IgD-negative memory B cell (primary cell): ENCODE results near the gene MAN1A1. TPM values are rescaled to one million over a fixed set of nuclear protein-coding genes. Genes with fewer than 3 reads are reported as not detected.

Source experiments
- H3K27ac Mint-ChIP-seq, 3 donors: one replicate each; pipeline ENCODE4 v1.8.0; 2020 to 2022; ENCODE audit warnings: mild to moderate bottlenecking in 3 of 3, mixed read lengths in 3 of 3, moderate library complexity in 1 of 3
- H3K27me3 Mint-ChIP-seq: one replicate; pipeline ENCODE4 v1.8.0; 2021; ENCODE audit warnings: mixed read lengths
- H3K36me3 Mint-ChIP-seq: one replicate; pipeline ENCODE4 v1.8.0; 2020; ENCODE audit warnings: mild to moderate bottlenecking, mixed read lengths
- H3K4me1 Mint-ChIP-seq, 3 donors: one replicate each; pipeline ENCODE4 v1.8.0; 2020 to 2022; ENCODE audit warnings: mixed read lengths in 3 of 3, mild to moderate bottlenecking in 1 of 3
- H3K4me3 Mint-ChIP-seq, 4 donors: one replicate each; pipeline ENCODE4 v1.8.0; 2020 to 2022; ENCODE audit warnings: mild to moderate bottlenecking in 4 of 4, mixed read lengths in 4 of 4, moderate library complexity in 3 of 4
- H3K9me3 Mint-ChIP-seq, 3 donors: one replicate each; pipeline ENCODE4 v1.8.0; 2020 to 2021; ENCODE audit warnings: mixed read lengths in 3 of 3, mild to moderate bottlenecking in 1 of 3
- polyA plus RNA-seq: library from polyadenylated mRNA; unstranded; fragments of 300-500 nt; fragmentation: Illumina TruSeq; gene quantifications from one replicate; pipeline ENCODE4 v1.2.3, GENCODE V29; 2021

The MAN1A1 gene
- polyA plus RNA-seq, 1 donor from 2014 or later = 16.9 TPM

DNA sequence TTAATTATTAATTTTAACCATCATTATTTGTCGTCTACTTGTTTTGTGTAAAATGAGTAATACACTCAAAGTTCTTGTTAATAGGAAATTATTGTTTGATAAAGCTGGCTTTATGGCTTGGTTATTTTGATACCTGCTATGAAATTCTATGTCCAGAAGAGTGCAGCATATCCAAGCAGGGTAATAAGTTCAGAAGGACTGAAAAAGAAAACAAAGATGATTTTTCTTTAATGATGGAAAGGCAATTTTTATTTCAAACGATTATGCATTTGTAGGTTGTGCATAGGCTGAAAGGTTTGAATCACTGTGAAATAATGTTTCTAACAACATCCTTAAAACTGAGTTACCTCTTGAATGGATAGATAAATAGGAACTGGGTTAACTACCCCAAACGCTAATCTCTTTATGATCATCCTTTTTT lies 1.4 kb upstream of the MAN1A1 start:
- Mint-ChIP-seq H3K9me3 (no peaks in the 10 kb centered on the region), H3K27me3 (no peaks in the 10 kb centered on the region), H3K4me3 (peak overlapping the region; percentile 88 to 98 (median 94)), H3K4me1 (peaks cover 15 to 39% (median 39%) of the 10 kb centered on the region in 3 donors), H3K27ac (peak overlapping the region in 2 of 3 donors; percentile 63 to 92), H3K36me3 (no peaks in the 10 kb centered on the region)

DNA sequence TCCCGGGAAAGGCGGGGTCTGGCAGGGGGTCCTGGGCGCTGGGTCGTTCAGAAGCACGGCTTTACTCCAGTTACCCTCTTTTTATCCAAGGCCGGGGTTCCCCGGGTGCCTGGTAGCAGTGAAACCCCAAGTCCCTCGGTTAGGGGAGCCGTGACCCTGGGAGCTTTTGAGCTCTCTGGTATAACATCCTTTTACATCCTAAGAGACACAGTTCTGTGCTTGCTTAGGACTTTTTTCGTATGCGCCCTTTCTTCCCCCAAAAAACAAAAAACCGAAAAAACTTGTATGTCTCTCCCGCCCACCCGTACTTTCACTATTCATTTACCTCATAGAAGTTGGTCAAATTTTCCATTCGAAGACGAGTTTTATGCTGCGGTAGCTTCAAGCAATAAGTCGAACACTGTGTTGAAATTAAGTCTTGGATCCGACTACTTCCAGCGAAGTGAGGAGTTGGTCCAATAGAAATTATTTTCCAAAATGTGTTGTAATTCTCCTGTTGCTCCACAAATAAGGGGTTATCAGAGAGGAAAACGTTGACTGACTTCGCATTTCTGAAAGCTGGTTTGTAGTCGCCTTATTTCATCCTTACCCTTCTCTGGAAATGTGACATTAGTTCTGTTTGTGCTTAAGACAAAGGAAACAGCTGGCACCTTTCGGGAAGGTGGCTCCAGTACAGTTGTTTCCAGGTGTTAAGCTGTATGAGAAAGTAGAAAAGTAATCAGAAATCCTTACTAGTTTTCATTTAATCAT lies 816 bp upstream of the MAN1A1 start:
- peak overlapping the region; percentile 88 to 98 (median 94) for H3K4me3 Mint-ChIP-seq
- no peaks in the 10 kb centered on the region for H3K27me3 Mint-ChIP-seq
- H3K27ac Mint-ChIP-seq = peak overlapping the region; percentile 63 to 92 (median 80)
- peaks cover 17 to 43% (median 41%) of the 10 kb centered on the region in 3 donors for H3K4me1 Mint-ChIP-seq
- no peaks in the 10 kb centered on the region for H3K9me3 Mint-ChIP-seq
- H3K36me3 Mint-ChIP-seq = no peaks in the 10 kb centered on the region

DNA sequence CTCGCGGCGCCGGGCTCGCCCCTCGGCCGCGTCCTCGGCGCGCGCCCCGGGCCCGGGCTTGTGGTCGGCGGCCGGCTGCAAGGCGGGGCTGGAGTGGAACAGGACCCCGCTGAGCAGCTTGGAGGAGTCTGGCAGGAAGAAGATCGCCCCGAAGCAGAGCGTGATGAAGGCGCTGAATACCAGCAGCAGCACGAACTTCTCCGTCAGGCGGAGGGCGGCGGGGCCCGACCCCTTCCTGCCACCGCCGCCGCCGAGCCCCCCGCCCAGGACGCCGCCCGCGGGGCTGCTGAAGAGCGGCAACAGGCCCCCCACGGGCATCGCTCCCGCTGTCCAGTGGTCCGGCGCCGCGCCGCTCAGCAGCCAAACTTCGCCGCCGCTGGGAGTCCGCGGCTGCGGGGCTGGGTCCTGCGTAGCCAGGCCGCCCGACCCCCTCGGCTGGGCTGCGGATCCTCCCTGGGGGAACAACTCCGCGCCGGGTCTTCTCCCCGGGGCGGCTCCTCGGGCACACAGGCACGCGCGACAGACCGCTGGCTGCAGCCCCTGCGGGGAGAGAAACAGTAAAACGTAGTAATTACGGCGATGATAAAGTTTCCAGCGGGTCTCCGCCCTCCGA lies 707 bp downstream of the MAN1A1 start:
- H3K36me3 Mint-ChIP-seq = no peaks in the 10 kb centered on the region
- H3K4me1 Mint-ChIP-seq = peaks cover 18 to 40% (median 34%) of the 10 kb centered on the region in 3 donors
- H3K27me3 Mint-ChIP-seq = no peaks in the 10 kb centered on the region
- no peaks in the 10 kb centered on the region for H3K9me3 Mint-ChIP-seq
- peak overlapping the region; percentile 83 to 92 (median 85) for H3K27ac Mint-ChIP-seq
- peak overlapping the region; percentile 88 to 98 (median 94) for H3K4me3 Mint-ChIP-seq

DNA sequence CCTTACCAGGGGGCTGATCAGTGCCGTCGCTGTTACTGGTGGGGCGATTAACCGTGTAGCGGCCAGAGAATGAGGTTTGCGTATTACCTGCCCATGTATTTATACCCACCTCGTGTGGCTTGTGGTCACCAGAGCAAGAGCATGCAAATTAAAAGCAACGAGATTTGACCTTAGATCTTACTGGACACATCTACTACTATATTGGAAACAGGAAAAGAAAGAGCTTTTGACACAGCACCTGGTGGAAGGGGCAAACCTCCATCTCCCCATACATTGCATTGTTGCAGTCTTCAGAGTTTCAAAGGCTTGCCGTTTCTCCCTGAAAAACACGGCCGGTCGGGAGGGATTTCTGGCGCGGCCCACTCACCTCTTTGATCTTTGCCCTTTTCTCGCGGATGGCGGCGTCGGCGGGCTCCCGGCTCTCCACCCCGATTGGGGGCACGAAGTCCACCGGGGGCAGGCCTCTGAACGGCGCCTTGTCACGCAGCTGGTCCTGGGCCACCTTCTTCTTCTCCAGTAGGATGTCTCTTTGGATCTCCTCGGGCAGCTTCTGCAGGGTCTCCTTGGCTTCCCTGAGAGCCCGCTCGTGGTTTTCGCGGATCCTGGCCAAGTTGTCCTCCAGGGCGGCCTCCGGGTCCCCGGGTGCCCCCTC lies 1.3 kb downstream of the MAN1A1 start:
- Mint-ChIP-seq H3K9me3 (no peaks in the 10 kb centered on the region), H3K36me3 (no peaks in the 10 kb centered on the region), H3K4me3 (peak overlapping the region; percentile 87 to 98 (median 92)), H3K4me1 (peaks cover 20 to 40% (median 34%) of the 10 kb centered on the region in 3 donors), H3K27me3 (no peaks in the 10 kb centered on the region), H3K27ac (peak overlapping the region; percentile 75 to 92 (median 84))

DNA sequence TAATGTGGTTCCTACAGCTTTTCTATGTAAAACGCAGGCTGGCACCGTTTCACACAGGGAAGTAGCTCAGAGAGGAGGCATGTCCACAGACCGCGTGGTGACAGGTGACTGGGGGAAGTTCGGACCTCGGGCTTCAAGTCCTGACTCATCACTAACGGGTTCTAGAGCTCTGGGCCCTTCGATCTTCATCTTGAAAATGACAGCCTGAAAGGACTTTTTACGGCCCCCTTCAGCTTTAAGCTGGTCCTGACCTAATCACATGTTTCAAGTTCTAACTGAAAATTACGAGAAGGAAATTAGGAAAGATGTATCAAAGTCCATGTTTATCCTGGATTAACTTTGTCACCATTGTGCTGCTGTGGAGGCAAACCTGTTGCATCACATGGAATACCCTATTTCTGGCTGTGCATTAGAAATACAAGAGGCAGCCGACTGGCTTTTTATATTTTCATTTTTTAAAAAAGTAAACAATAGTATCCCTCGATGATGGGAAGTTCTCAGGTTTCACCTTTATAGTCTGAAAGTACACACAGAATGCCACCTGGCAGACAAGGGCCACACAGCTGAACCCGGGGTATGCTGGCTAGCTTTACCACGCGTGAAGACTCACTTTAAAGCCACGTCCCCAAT lies 2.0 kb downstream of the MAN1A1 start:
- H3K27me3 Mint-ChIP-seq = no peaks in the 10 kb centered on the region
- no peaks in the 10 kb centered on the region for H3K9me3 Mint-ChIP-seq
- peak overlapping the region; percentile 87 to 98 (median 92) for H3K4me3 Mint-ChIP-seq
- peaks cover 20 to 43% (median 33%) of the 10 kb centered on the region in 3 donors for H3K4me1 Mint-ChIP-seq
- H3K27ac Mint-ChIP-seq = peak overlapping the region in 2 of 3 donors; percentile 75 to 92
- H3K36me3 Mint-ChIP-seq = no peaks in the 10 kb centered on the region

DNA sequence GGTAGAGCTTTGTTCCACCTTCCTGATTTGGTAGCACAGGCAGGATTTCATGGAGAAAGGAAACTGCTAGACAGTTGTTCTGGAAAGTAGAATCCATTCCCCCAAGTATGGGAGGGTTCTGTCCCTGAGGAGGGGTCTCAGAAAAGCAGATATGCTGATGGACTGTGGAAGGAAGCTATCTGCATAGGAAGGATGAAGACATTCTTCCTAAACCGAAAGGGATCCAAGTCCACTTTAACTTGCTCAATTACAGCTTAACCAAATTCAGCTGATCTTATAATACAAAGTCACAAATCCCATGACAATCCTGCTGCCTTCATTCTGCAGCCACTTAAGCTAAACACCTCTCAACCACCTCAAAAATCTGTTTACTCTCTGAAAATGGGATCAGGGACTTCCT lies 2.6 kb downstream of the MAN1A1 start:
- Mint-ChIP-seq H3K27ac (peak overlapping the region in 2 of 3 donors; percentile 12 to 32), H3K9me3 (no peaks in the 10 kb centered on the region), H3K27me3 (no peaks in the 10 kb centered on the region), H3K36me3 (no peaks in the 10 kb centered on the region), H3K4me1 (peaks cover 20 to 43% (median 33%) of the 10 kb centered on the region in 3 donors), H3K4me3 (peak overlapping the region; percentile 87 to 98 (median 92))

DNA sequence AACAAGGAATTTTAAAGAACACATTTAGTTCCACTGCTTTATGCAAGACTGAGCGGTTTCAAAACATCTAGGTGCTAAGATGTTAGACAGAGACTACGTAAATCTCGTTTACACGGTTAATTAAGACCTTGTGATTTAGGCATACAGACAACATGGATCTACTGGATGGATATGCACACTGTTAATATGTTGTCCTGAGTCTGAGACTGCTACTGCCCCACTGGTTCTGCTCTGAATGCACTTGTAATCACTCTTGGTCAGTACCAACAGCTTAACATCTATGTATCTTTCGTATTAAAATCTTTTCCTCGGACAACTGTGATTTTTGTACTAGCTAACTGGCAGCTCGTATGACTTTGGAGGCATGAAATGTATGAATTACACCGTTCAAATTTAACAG lies 3.1 kb downstream of the MAN1A1 start:
- H3K4me1 Mint-ChIP-seq = peaks cover 20 to 39% (median 33%) of the 10 kb centered on the region in 3 donors

DNA sequence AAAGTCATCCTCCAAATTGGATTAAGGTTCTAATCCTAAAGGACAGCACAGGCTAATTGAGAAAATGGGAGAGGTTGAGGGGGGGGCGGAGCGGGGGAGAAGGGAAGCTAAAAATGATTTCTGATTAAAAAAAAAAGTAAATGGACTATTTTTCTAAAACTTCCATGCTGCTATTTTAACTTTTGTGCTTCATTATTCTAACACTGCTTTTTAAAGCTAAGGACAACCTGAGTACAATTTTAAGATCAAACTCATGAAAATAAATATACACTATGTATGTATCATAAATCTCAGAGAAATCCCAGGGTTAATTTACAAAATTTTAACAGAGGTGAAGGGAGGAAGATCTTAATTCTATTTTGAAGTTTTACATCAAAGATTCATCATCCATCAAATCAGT lies 4.4 kb downstream of the MAN1A1 start:
- H3K4me3 Mint-ChIP-seq = peak overlapping the region in 3 of 4 donors; percentile 70 to 98 (median 87)
- peak overlapping the region in 1 of 3 donors; percentile 73 for H3K27ac Mint-ChIP-seq
- no peaks in the 10 kb centered on the region for H3K36me3 Mint-ChIP-seq
- H3K9me3 Mint-ChIP-seq = no peaks in the 10 kb centered on the region
- peaks cover 22 to 49% (median 37%) of the 10 kb centered on the region in 3 donors for H3K4me1 Mint-ChIP-seq
- no peaks in the 10 kb centered on the region for H3K27me3 Mint-ChIP-seq

More for the DNA sequence above, 3.1 kb downstream of the MAN1A1 start:
- H3K36me3 Mint-ChIP-seq = no peaks in the 10 kb centered on the region
- H3K4me3 Mint-ChIP-seq = peak overlapping the region; percentile 87 to 98 (median 92)
- no peaks in the 10 kb centered on the region for H3K27me3 Mint-ChIP-seq
- peak overlapping the region in 2 of 3 donors; percentile 12 to 32 for H3K27ac Mint-ChIP-seq
- no peaks in the 10 kb centered on the region for H3K9me3 Mint-ChIP-seq

DNA sequence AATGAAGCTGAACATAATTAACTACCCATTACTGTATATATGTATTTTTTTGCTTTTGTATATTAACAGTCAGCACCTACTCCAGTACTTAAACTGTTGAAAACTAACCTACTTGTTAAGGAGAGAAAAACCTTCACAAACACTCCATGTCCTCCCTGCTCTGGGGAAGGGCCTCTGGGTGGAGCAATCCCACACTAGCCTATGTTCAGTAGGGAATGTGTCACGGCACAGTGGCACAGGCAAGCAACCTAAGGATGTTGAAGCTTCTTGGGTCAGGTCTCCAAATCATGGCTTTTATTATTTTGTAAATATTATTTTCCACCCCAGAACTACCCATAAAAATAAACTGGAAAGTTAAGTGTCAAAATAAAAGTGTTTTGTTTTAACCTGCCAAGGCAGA lies 5.3 kb downstream of the MAN1A1 start:
- no peaks in the 10 kb centered on the region for H3K36me3 Mint-ChIP-seq
- no peaks in the 10 kb centered on the region for H3K9me3 Mint-ChIP-seq
- H3K4me3 Mint-ChIP-seq = peak overlapping the region in 1 of 4 donors; percentile 9

DNA sequence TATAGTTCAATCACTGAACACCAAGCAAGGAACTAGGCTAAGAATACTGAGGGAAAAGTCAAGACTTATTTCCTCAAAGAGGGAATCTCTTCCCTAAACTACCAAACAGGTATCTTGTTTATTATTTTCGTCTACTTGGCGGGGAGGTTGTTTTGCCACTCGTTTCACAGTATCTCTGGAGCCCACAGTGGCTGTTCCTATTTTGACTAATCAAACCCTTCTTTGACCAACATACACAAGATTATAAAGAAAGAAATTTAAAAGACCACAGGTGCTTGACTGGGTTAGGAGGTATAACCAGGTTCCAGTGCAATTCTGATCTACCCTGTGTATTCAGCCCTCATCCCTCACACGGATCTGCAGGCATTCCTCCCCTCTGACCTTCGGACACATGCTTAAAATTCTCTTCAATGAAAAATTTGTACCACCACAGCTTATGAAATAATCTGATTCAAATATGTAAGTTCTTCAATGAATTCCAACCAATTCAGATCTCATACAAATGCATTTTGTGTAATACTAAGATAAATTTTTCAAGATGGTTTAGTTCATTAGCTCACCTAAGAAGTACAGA lies 5.9 kb downstream of the MAN1A1 start:
- Mint-ChIP-seq H3K36me3 (peaks cover 1% of the 10 kb centered on the region), H3K4me1 (peaks cover 26 to 53% (median 47%) of the 10 kb centered on the region in 3 donors), H3K4me3 (peak overlapping the region in 1 of 4 donors; percentile 5), H3K27me3 (no peaks in the 10 kb centered on the region), H3K27ac (peak overlapping the region in 2 of 3 donors; percentile 1 to 18), H3K9me3 (no peaks in the 10 kb centered on the region)

More for the DNA sequence above, 5.3 kb downstream of the MAN1A1 start:
- Mint-ChIP-seq H3K27me3 (no peaks in the 10 kb centered on the region), H3K4me1 (peaks cover 26 to 51% (median 42%) of the 10 kb centered on the region in 3 donors), H3K27ac (no peak overlapping the region)

DNA sequence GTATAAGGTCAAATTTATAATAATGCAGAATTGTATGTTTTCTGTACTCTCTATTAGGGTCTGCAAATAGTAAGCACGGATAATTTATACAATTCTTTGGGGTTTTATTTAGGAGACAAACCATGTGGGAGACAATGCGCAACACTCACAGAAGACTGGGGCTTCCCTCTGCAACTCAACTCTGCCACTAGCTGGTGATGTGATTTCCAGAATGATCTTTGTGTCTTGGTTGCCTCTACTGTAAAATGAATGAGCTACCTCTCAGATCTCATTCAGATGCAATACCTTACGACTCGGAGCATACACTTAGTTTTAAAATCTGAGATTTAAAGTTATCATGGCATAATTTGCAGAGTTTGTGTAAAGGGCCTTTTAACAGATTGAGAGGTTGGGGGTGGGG lies 6.4 kb downstream of the MAN1A1 start:
- Mint-ChIP-seq H3K9me3 (no peaks in the 10 kb centered on the region), H3K4me1 (peaks cover 26 to 53% (median 47%) of the 10 kb centered on the region in 3 donors), H3K27ac (peak overlapping the region in 1 of 3 donors; percentile 1), H3K36me3 (peaks cover 1% of the 10 kb centered on the region), H3K27me3 (no peaks in the 10 kb centered on the region), H3K4me3 (no peak overlapping the region)

DNA sequence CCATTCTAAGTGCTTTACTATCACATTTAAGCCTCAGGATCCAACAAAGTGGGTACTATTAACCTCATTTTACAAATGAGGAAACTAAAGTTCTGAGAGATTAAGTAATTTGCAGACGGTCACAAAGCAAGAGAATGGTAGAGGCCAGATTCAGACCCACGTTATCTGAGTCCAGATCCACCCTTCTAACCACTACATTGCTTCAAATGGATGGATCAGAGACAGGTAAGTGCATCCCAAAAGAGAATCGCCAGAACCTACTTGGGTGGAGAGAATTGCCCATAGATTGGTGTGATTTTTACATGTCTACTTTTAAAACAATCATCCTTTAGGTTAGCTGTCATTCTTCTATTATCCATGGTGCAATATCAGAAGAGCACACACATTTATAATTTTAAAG lies 7.1 kb downstream of the MAN1A1 start:
- Mint-ChIP-seq H3K4me3 (peak overlapping the region in 1 of 4 donors; percentile 43), H3K27me3 (no peaks in the 10 kb centered on the region), H3K4me1 (peaks cover 26 to 47% (median 47%) of the 10 kb centered on the region in 3 donors), H3K27ac (no peak overlapping the region), H3K36me3 (peaks cover 1% of the 10 kb centered on the region), H3K9me3 (no peaks in the 10 kb centered on the region)

DNA sequence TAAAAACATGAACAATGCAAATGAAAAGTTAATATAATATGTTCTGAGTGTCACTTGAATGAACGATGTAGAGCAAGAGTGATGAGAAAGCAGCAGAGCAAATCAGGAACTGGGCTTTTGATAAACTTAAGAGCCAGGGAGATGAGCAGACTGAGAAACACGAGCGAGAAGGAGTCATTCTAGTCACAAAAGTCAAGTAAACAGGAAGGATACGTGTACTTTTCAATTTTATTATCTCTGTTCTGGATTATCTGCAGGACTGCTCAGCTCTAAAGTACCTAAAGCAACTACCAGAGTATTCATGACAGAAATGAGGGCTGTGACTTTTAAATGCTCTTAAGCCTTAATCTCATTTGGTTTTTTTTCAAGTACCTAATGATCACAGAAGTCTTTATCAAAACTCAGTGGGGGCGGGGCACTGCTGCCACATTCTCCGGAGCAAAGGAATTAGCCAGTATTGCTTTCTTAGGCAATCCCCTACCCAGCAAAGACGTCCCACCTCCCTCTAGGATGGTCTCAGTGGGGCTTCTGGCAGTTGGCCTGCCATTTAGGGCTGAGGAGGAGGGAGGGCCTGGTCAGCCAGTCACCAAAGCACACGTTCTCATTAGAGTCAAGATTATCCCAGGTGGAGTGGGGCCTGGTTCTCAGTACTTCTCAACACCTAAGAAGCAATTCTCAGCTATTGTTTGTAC lies 8.6 kb downstream of the MAN1A1 start:
- Mint-ChIP-seq H3K36me3 (peaks cover 1% of the 10 kb centered on the region), H3K27me3 (no peaks in the 10 kb centered on the region), H3K9me3 (no peaks in the 10 kb centered on the region), H3K4me1 (peaks cover 26 to 38% (median 35%) of the 10 kb centered on the region in 3 donors), H3K4me3 (no peak overlapping the region), H3K27ac (peak overlapping the region in 1 of 3 donors; percentile 69)
